ENCODE results near the gene KBTBD12.

DNA sequence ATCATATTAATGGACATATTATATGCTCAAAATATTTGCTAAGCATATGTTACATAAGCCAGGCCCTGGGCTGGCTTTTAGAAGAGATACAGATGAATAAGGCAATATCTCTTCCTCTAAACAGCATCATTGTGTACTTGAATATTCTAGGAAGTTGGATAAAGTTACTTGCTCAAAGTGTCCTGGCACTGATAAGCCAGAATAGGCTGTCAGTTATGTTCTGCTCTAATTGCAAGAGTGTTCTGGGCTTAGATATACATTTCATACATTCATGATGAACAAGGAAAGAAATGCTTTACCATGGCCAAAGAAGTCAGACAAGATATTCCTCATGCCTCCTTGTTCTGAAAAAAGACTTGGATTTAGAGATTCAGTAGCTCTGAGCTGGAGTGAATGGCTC, 40.7 kb downstream of the KBTBD12 start:
- TF ChIP-seq, protein P1, sequence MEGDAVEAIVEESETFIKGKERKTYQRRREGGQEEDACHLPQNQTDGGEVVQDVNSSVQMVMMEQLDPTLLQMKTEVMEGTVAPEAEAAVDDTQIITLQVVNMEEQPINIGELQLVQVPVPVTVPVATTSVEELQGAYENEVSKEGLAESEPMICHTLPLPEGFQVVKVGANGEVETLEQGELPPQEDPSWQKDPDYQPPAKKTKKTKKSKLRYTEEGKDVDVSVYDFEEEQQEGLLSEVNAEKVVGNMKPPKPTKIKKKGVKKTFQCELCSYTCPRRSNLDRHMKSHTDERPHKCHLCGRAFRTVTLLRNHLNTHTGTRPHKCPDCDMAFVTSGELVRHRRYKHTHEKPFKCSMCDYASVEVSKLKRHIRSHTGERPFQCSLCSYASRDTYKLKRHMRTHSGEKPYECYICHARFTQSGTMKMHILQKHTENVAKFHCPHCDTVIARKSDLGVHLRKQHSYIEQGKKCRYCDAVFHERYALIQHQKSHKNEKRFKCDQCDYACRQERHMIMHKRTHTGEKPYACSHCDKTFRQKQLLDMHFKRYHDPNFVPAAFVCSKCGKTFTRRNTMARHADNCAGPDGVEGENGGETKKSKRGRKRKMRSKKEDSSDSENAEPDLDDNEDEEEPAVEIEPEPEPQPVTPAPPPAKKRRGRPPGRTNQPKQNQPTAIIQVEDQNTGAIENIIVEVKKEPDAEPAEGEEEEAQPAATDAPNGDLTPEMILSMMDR (IDR thresholded peaks at IDR 0.05): no peak
- TF ChIP-seq POLR2A (IDR thresholded peaks at IDR 0.05): no peak

Data from heart left ventricle (tissue), 13 donors.